PC-3 (cell line): ENCODE data around the gene CKAP4. TPM values are rescaled to one million over a fixed set of nuclear protein-coding genes. Genes with fewer than 3 reads are reported as not detected.

Experiments
- ATAC-seq: fragments of 200-7000 bp; cut with Tn5 transposase; 2 replicates; pipeline ENCODE4 v1.9.1; 2020; ENCODE audit warnings: mild to moderate bottlenecking, moderate library complexity
- BruUV-seq: library from RNA; stranded (reverse); fragments of 400-500 nt; replicated peaks from 2 replicates; lab custom pipeline; 2021; lab: Mats Ljungman, UMichigan
- CTCF ChIA-PET: fragments of 300-600 bp; sonication (Branson Sonifier 250); formaldehyde crosslinking; loops from one replicate; lab custom pipeline; 2022; ENCODE audit warnings: antibody characterized with exemption; lab: Charles Lee
- POLR2A ChIA-PET: fragments of 300-600 bp; sonication (Branson Sonifier 250); formaldehyde crosslinking; loops from one replicate; lab custom pipeline; 2022; ENCODE audit warnings: antibody characterized with exemption; ENCODE audit not compliant: unreplicated experiment; lab: Charles Lee
- DNase-seq: peaks from one replicate; pipeline ENCODE4 v3.0.0-alpha.2; 2015
- H2AFZ ChIP-seq: fragments of 300-600 bp; sonication (generic); 2 replicates; pipeline ENCODE4 v1.6.0; 2016; ENCODE audit warnings: antibody characterized with exemption, low read length
- H3F3A ChIP-seq: fragments of 300-600 bp; sonication (generic); one replicate; pipeline ENCODE4 v1.6.0; 2017; ENCODE audit warnings: antibody characterized with exemption, low read length, control low read depth, mild to moderate bottlenecking; ENCODE audit not compliant: unreplicated experiment
- H3K27ac ChIP-seq: fragments of 300-600 bp; sonication (generic); 2 replicates; pipeline ENCODE4 v1.5.1; 2016; ENCODE audit warnings: mild to moderate bottlenecking, low read length
- H3K27me3 ChIP-seq: fragments of 300-600 bp; sonication (generic); 2 replicates; pipeline ENCODE4 v1.6.1; 2016; ENCODE audit warnings: low read length, mixed read lengths
- H3K36me3 ChIP-seq: fragments of 300-600 bp; sonication (generic); 2 replicates; pipeline ENCODE4 v1.6.1; 2016; ENCODE audit warnings: low read depth, mixed run types, low read length, mixed read lengths
- H3K4me1 ChIP-seq: fragments of 300-600 bp; sonication (generic); 2 replicates; pipeline ENCODE4 v1.5.1; 2016; ENCODE audit warnings: low read length; ENCODE audit not compliant: insufficient read depth
- H3K4me2 ChIP-seq: fragments of 300-600 bp; sonication (generic); 2 replicates; pipeline ENCODE4 v1.6.0; 2016; ENCODE audit warnings: low read length
- H3K4me3 ChIP-seq: fragments of 300-600 bp; sonication (generic); 2 replicates; pipeline ENCODE4 v1.5.1; 2016; ENCODE audit warnings: mild to moderate bottlenecking, low read length, mixed read lengths
- H3K79me2 ChIP-seq: fragments of 300-600 bp; sonication (generic); 2 replicates; pipeline ENCODE4 v1.6.1; 2017; ENCODE audit warnings: low read length, mixed read lengths
- H3K9ac ChIP-seq: fragments of 300-600 bp; sonication (generic); 2 replicates; pipeline ENCODE4 v1.6.0; 2016; ENCODE audit warnings: mild to moderate bottlenecking, low read length
- H3K9me2 ChIP-seq: fragments of 300-600 bp; sonication (generic); replicated peaks from 2 replicates; pipeline ENCODE4 v1.6.1; 2016; ENCODE audit warnings: mixed run types, low read length, mixed read lengths
- H3K9me3 ChIP-seq: fragments of 300-600 bp; sonication (generic); 2 replicates; pipeline ENCODE4 v1.6.1; 2016; ENCODE audit warnings: low read length, mixed read lengths
- H4K20me1 ChIP-seq: fragments of 300-600 bp; sonication (generic); 2 replicates; pipeline ENCODE4 v1.6.1; 2016; ENCODE audit warnings: low read length, mixed read lengths
- EZH2 ChIP-seq: fragments of 300-600 bp; sonication (generic); IDR thresholded peaks from one replicate; pipeline ENCODE4 v1.6.1; 2017; ENCODE audit warnings: antibody characterized with exemption, mild to moderate bottlenecking, low read length; ENCODE audit not compliant: unreplicated experiment
- EZH2phosphoT487 ChIP-seq: fragments of 300-600 bp; sonication (generic); IDR thresholded peaks from 2 replicates; pipeline ENCODE4 v1.6.1; 2018; ENCODE audit warnings: mild to moderate bottlenecking, antibody characterized with exemption, low read length, borderline replicate concordance
- intact Hi-C: fragments of 100-400 bp; cut with micrococcal nuclease; formaldehyde crosslinking; loops from 2 replicates; pipeline ENCODE4 v1.9.0; 2023
- total RNA-seq: library from RNA; depleted of rRNA; stranded (reverse); fragments of >200 nt; gene quantifications from 2 replicates; pipeline ENCODE4 v1.2.3, GENCODE V29; 2014
- TF ChIP-seq, protein P1 (sequence below): fragments of 300-600 bp; sonication (generic); conservative IDR thresholded peaks from 2 replicates; pipeline ENCODE4 v1.5.1; 2017; ENCODE audit warnings: antibody characterized with exemption, low read depth, mild to moderate bottlenecking, low read length

Gene CKAP4
- total RNA-seq, 1 experiment from 2014 or later, result 76.3 TPM

GRCh38 chr12:106213662-106214061 is 34.2 kb downstream of the CKAP4 start:
- H3K9me2 ChIP-seq, result no peaks in the 10 kb centered on the region
- ATAC-seq, result no peak
- H4K20me1 ChIP-seq, result no peaks in the 10 kb centered on the region
- no TSS peak for BruUV-seq
- H3K4me3 ChIP-seq, result no peak overlapping the region
- no peak overlapping the region for H2AFZ ChIP-seq
- TF ChIP-seq, protein P1, sequence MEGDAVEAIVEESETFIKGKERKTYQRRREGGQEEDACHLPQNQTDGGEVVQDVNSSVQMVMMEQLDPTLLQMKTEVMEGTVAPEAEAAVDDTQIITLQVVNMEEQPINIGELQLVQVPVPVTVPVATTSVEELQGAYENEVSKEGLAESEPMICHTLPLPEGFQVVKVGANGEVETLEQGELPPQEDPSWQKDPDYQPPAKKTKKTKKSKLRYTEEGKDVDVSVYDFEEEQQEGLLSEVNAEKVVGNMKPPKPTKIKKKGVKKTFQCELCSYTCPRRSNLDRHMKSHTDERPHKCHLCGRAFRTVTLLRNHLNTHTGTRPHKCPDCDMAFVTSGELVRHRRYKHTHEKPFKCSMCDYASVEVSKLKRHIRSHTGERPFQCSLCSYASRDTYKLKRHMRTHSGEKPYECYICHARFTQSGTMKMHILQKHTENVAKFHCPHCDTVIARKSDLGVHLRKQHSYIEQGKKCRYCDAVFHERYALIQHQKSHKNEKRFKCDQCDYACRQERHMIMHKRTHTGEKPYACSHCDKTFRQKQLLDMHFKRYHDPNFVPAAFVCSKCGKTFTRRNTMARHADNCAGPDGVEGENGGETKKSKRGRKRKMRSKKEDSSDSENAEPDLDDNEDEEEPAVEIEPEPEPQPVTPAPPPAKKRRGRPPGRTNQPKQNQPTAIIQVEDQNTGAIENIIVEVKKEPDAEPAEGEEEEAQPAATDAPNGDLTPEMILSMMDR, result no peak
- TF ChIP-seq EZH2phosphoT487 (no peak), EZH2 (no peak)
- no peaks in the 10 kb centered on the region for H3K36me3 ChIP-seq
- H3K4me2 ChIP-seq, result no peak overlapping the region
- CTCF ChIA-PET, result interaction anchor here (0.7 kb wide), 1 partner anchor 752 kb away, joined by 4 read pairs; no protein-coding TSS in a partner anchor
- POLR2A ChIA-PET, result no interaction called here
- no peaks in the 10 kb centered on the region for H3F3A ChIP-seq
- H3K79me2 ChIP-seq, result no peaks in the 10 kb centered on the region
- H3K9ac ChIP-seq, result no peak overlapping the region
- no peak overlapping the region for H3K27ac ChIP-seq
- peaks cover 9% of the 10 kb centered on the region for H3K9me3 ChIP-seq
- intact Hi-C loops, result no loop called here
- H3K27me3 ChIP-seq, result peaks cover 24% of the 10 kb centered on the region
- DNase-seq, result no peak
- no peaks in the 10 kb centered on the region for H3K4me1 ChIP-seq

DNA sequence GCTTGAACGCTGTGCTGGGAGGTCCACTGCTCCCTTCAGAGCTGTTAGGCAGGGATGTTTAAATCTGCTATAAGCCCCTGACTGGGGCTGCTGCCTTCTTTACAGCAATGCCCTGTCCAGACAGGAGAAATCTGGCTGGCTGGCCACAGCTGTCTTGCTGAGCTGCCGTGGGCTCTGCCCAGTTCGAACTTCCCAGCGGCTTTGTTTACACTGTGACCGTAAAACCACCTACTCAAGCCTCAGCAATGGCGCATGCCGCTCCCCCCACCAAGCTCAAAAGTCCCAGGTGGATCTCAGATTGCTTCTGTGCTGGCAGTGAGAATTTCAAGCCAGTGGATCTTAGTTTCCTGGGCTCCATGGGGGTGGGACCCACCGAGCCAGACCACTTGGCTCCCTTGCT is 35.8 kb downstream of the CKAP4 start:
- POLR2A ChIA-PET, result no interaction called here

More for the DNA sequence above, 35.8 kb downstream of the CKAP4 start:
- TF ChIP-seq, protein P1, result no peak
- TF ChIP-seq EZH2phosphoT487, result no peak
- Histone ChIP-seq H4K20me1 (no peaks in the 10 kb centered on the region), H3K9ac (no peak overlapping the region), H3K36me3 (no peaks in the 10 kb centered on the region), H3K27ac (no peak overlapping the region), H3K79me2 (no peaks in the 10 kb centered on the region), H3K4me3 (no peak overlapping the region), H3K9me3 (no peaks in the 10 kb centered on the region), H3K4me2 (no peak overlapping the region), H3K4me1 (no peaks in the 10 kb centered on the region), H3F3A (no peaks in the 10 kb centered on the region), H3K9me2 (no peaks in the 10 kb centered on the region), H3K27me3 (peaks cover 24% of the 10 kb centered on the region), H2AFZ (no peak overlapping the region)
- DNase-seq (no peak), ATAC-seq (peak; percentile 27; the same call in 1 of the 2 replicates)
- CTCF ChIA-PET, result no interaction called here
- BruUV-seq, result no TSS peak
- intact Hi-C loops, result no loop called here
